ENCODE data around the gene KY.

DNA sequence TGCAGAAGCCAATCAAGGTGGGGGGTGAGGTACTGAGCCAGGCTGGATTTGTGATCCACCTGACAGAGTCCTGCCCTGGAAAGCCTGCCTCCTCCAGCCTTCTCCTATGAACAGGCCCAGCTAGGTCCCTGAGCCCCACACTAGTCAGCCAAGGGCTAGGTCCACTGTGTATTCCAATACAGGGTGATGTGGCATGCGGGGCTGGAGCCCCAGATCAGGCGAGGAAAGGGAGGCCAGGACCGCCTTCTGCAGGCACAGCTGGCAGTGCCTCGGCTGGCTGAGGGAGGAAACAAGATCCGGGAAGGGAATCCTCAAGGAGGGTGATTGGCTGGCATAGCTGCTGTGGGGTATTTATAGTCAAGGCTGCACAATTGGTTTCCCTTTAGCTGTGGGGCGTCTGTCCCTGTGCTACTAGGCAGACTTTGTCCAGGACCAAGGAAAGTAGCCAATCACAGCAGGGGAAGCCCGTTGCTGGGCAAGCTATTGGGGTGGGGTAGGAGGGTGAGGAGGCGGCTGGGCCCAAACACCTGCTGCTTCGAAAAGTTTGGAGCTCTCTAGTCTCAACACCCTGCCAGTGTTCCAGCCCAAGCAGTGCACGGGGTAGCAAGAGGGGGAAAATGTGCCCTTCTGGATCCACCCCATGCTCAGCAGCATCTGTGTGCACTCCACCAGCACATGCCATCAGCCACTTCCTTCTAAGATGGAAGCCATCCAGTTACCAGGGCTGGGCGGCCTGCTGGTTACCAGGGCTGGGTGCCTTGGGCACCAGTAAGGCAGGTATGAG, 5.9 kb downstream of the KY start:
- TF ChIP-seq EZH2 (IDR thresholded peaks at IDR 0.05; ENCODE audit: low read length, unreplicated experiment): no peak
- TF ChIP-seq CTCF (conservative IDR thresholded peaks at IDR 0.05; ENCODE audit: low read depth, low read length): no peak
- TF ChIP-seq EZH2phosphoT487 (IDR thresholded peaks at IDR 0.05; ENCODE audit: borderline replicate concordance, low read length): no peak
